NCI-H146 treated with DMSO at 0.1 percent for 48 hours (cell line): ENCODE results near the gene RPUSD4.

Source experiments
- DNase-seq: peaks from one replicate; lab custom pipeline; 2025; ENCODE audit not compliant: unreplicated experiment; lab: John Stamatoyannopoulos, UW

The RPUSD4 gene

GRCh38 chr11:126185259-126186024 lies 26.0 kb downstream of the RPUSD4 start:
- DNase-seq: no peak

- no peak for DNase-seq
Observed at GRCh38 chr11:126182787-126183445, 28.5 kb downstream of the RPUSD4 start.

GRCh38 chr11:126181939-126182730 lies 29.3 kb downstream of the RPUSD4 start:
- DNase-seq: no peak

- DNase-seq: no peak
Observed at GRCh38 chr11:126176853-126177470, 34.5 kb downstream of the RPUSD4 start.

- no peak for DNase-seq
Observed at GRCh38 chr11:126175393-126175792, 36.1 kb downstream of the RPUSD4 start.

- DNase-seq: no peak
Observed at GRCh38 chr11:126174816-126175215, 36.6 kb downstream of the RPUSD4 start.

- DNase-seq: no peak
Observed at GRCh38 chr11:126173257-126173656, 38.2 kb downstream of the RPUSD4 start.

- DNase-seq: no peak
Observed at GRCh38 chr11:126172596-126173038, 38.8 kb downstream of the RPUSD4 start.

GRCh38 chr11:126169291-126169690 lies 42.2 kb downstream of the RPUSD4 start:
- DNase-seq: no peak

- no peak for DNase-seq
Observed at GRCh38 chr11:126167488-126167887, 44.0 kb downstream of the RPUSD4 start.

- no peak for DNase-seq
Observed at GRCh38 chr11:126166413-126166812, 45.0 kb downstream of the RPUSD4 start.

- no peak for DNase-seq
Observed at GRCh38 chr11:126165757-126166156, 45.7 kb downstream of the RPUSD4 start.

- no peak for DNase-seq
Observed at GRCh38 chr11:126165311-126165720, 46.1 kb downstream of the RPUSD4 start.

- DNase-seq: no peak
Observed at GRCh38 chr11:126164781-126165180, 46.7 kb downstream of the RPUSD4 start.

- DNase-seq: no peak
Observed at GRCh38 chr11:126163779-126164178, 47.7 kb downstream of the RPUSD4 start.

GRCh38 chr11:126163074-126163700 lies 48.3 kb downstream of the RPUSD4 start:
- no peak for DNase-seq

- DNase-seq: no peak
Observed at GRCh38 chr11:126162306-126163030, 49.0 kb downstream of the RPUSD4 start.

GRCh38 chr11:126161023-126161391 lies 50.4 kb downstream of the RPUSD4 start:
- DNase-seq: no peak

- DNase-seq: no peak
Observed at GRCh38 chr11:126160345-126161022, 51.0 kb downstream of the RPUSD4 start.
